PC-9 (cell line): ENCODE measurements around the gene GPR152.

Source experiments
- CTCF ChIP-seq: fragments of 200-600 bp; sonication (generic); conservative IDR thresholded peaks from 2 replicates; pipeline ENCODE4 v1.6.1; 2017; ENCODE audit warnings: mixed run types, antibody characterized with exemption, mild to moderate bottlenecking, moderate library complexity
- EZH2 ChIP-seq: fragments of 200-600 bp; sonication (generic); IDR thresholded peaks from 2 replicates; pipeline ENCODE4 v1.8.0; 2017; ENCODE audit warnings: antibody characterized with exemption, low read depth

- TF ChIP-seq CTCF, result no peak; the same call in 1 of the 2 replicates
- no peak for TF ChIP-seq EZH2
Observed at GRCh38 chr11:67410369-67410831, 42.1 kb downstream of the GPR152 start.
